GM23338 (cell line): ENCODE data around the gene BTBD9. TPM values are rescaled to one million over a fixed set of nuclear protein-coding genes. Genes with fewer than 3 reads are reported as not detected.

Experiments
- ATAC-seq: fragments of 200-7000 bp; cut with Tn5 transposase; 3 replicates; pipeline ENCODE4 v1.9.1; 2020
- DNase-seq: peaks from one replicate; pipeline ENCODE4 v3.0.0-alpha.2; 2015; ENCODE audit warnings: low spot score
- H2AFZ ChIP-seq: fragments of 200-600 bp; sonication (generic); 2 replicates; pipeline ENCODE4 v1.8.0; 2016; ENCODE audit warnings: antibody characterized with exemption, mild to moderate bottlenecking, moderate library complexity
- H3F3A ChIP-seq: fragments of 200-600 bp; sonication (generic); replicated peaks from 2 replicates; pipeline ENCODE4 v1.8.0; 2017; ENCODE audit warnings: antibody characterized with exemption, mixed run types, low read depth
- H3K27ac ChIP-seq: fragments of 200-600 bp; sonication (generic); 2 replicates; pipeline ENCODE4 v1.6.1; 2016; ENCODE audit warnings: low read depth
- H3K27me3 ChIP-seq: fragments of 200-600 bp; sonication (generic); 2 replicates; pipeline ENCODE4 v1.8.0; 2016; ENCODE audit warnings: mild to moderate bottlenecking, mixed run types, moderate library complexity; ENCODE audit not compliant: insufficient read depth
- H3K36me3 ChIP-seq: fragments of 200-600 bp; sonication (generic); 2 replicates; pipeline ENCODE4 v1.8.0; 2016; ENCODE audit warnings: mild to moderate bottlenecking; ENCODE audit not compliant: insufficient read depth
- H3K4me1 ChIP-seq: fragments of 200-600 bp; sonication (generic); 2 replicates; pipeline ENCODE4 v1.8.0; 2016; ENCODE audit warnings: mild to moderate bottlenecking, moderate library complexity; ENCODE audit not compliant: insufficient read depth
- H3K4me2 ChIP-seq: fragments of 200-600 bp; sonication (generic); 2 replicates; pipeline ENCODE4 v1.7.1; 2017; ENCODE audit warnings: mixed run types
- H3K4me3 ChIP-seq: fragments of 200-600 bp; sonication (generic); 2 replicates; pipeline ENCODE4 v1.6.1; 2016; ENCODE audit warnings: mixed run types
- H3K79me2 ChIP-seq: fragments of 200-600 bp; sonication (generic); replicated peaks from 2 replicates; pipeline ENCODE4 v1.8.0; 2017; ENCODE audit warnings: mild to moderate bottlenecking; ENCODE audit not compliant: insufficient read depth
- H3K9me2 ChIP-seq: fragments of 200-600 bp; sonication (generic); 2 replicates; pipeline ENCODE4 v1.8.0; 2017; ENCODE audit not compliant: insufficient read depth
- H4K20me1 ChIP-seq: fragments of 200-600 bp; sonication (generic); replicated peaks from 2 replicates; pipeline ENCODE4 v1.8.0; 2017; ENCODE audit warnings: mild to moderate bottlenecking; ENCODE audit not compliant: insufficient read depth
- H3K27ac Mint-ChIP-seq: 2 replicates; pipeline ENCODE4 v1.8.0; 2020; ENCODE audit warnings: inconsistent platforms, mild to moderate bottlenecking, moderate library complexity, mixed read lengths
- H3K27me3 Mint-ChIP-seq: 3 replicates; pipeline ENCODE4 v1.8.0; 2022; ENCODE audit warnings: low read depth, mild to moderate bottlenecking, moderate library complexity, mixed read lengths, inconsistent platforms; ENCODE audit not compliant: insufficient read depth, poor library complexity
- H3K36me3 Mint-ChIP-seq: 3 replicates; pipeline ENCODE4 v1.8.0; 2021; ENCODE audit warnings: low read depth, mild to moderate bottlenecking, inconsistent platforms, moderate library complexity, mixed read lengths
- H3K4me1 Mint-ChIP-seq: 3 replicates; pipeline ENCODE4 v1.8.0; 2020; ENCODE audit warnings: mild to moderate bottlenecking, inconsistent platforms, mixed read lengths
- H3K4me3 Mint-ChIP-seq: 3 replicates; pipeline ENCODE4 v1.8.0; 2021; ENCODE audit warnings: moderate library complexity, mild to moderate bottlenecking, inconsistent platforms, mixed read lengths
- H3K9me3 Mint-ChIP-seq: 3 replicates; pipeline ENCODE4 v1.8.0; 2020; ENCODE audit warnings: moderate library complexity, mild to moderate bottlenecking, inconsistent platforms, mixed read lengths
- CREB1 ChIP-seq: fragments of 250-450 bp; sonication (Bioruptor Pico); IDR thresholded peaks from 2 replicates; pipeline ENCODE4 v1.5.0; 2020; ENCODE audit warnings: low read depth, mild to moderate bottlenecking, moderate library complexity
- CTCF ChIP-seq, 2 experiments: fragments of 200-600 bp in 1 of 2; sonication (generic) in 1 of 2; conservative IDR thresholded peaks; 2 replicates each; pipeline versions ENCODE4 v1.5.1 to v1.6.1; 2016 to 2017; ENCODE audit warnings: antibody characterized with exemption in 2 of 2, low read depth in 2 of 2, mild to moderate bottlenecking in 2 of 2, moderate library complexity in 1 of 2
- ETS1 ChIP-seq: IDR thresholded peaks from 2 replicates; pipeline ENCODE4 v1.6.1; 2016; ENCODE audit warnings: antibody characterized with exemption
- EZH2 ChIP-seq: fragments of 200-600 bp; sonication (generic); IDR thresholded peaks from one replicate; pipeline ENCODE4 v1.8.0; 2017; ENCODE audit warnings: antibody characterized with exemption, mild to moderate bottlenecking, low read depth; ENCODE audit not compliant: unreplicated experiment
- EZH2phosphoT487 ChIP-seq: fragments of 200-600 bp; sonication (generic); IDR thresholded peaks from one replicate; pipeline ENCODE4 v1.8.1; 2018; ENCODE audit warnings: antibody characterized with exemption; ENCODE audit not compliant: unreplicated experiment
- JUNB ChIP-seq: IDR thresholded peaks from one replicate; pipeline ENCODE4 v1.6.1; 2016; ENCODE audit warnings: antibody characterized with exemption; ENCODE audit not compliant: unreplicated experiment
- NANOG ChIP-seq: IDR thresholded peaks from 2 replicates; pipeline ENCODE4 v1.6.1; 2016; ENCODE audit warnings: antibody characterized with exemption, borderline replicate concordance
- POLR2AphosphoS5 ChIP-seq: IDR thresholded peaks from 2 replicates; pipeline ENCODE4 v1.6.1; 2016; ENCODE audit warnings: antibody characterized with exemption, low read depth
- REST ChIP-seq: IDR thresholded peaks from one replicate; pipeline ENCODE4 v1.6.1; 2018; ENCODE audit warnings: antibody characterized with exemption; ENCODE audit not compliant: unreplicated experiment
- STAT1 ChIP-seq: IDR thresholded peaks from one replicate; pipeline ENCODE4 v1.6.1; 2016; ENCODE audit warnings: antibody characterized with exemption; ENCODE audit not compliant: unreplicated experiment
- ZNF114 ChIP-seq: fragments of 250-450 bp; sonication (Bioruptor Pico); IDR thresholded peaks from 2 replicates; pipeline ENCODE4 v1.5.0; 2020; ENCODE audit warnings: mild to moderate bottlenecking, moderate library complexity
- ZNF331 ChIP-seq: fragments of 250-450 bp; sonication (Bioruptor Pico); IDR thresholded peaks from 2 replicates; pipeline ENCODE4 v1.5.0; 2020; ENCODE audit warnings: low read depth, mild to moderate bottlenecking, moderate library complexity
- ZNF462 ChIP-seq: fragments of 250-450 bp; sonication (Bioruptor Pico); IDR thresholded peaks from 2 replicates; pipeline ENCODE4 v1.5.0; 2020; ENCODE audit warnings: mild to moderate bottlenecking, moderate library complexity
- polyA plus RNA-seq: library from polyadenylated mRNA; unstranded; fragments of >200 nt; fragmentation: Nextera tagmentation; extraction: Ambion mirVana; gene quantifications from 2 replicates; pipeline ENCODE4 v1.2.1, GENCODE V29; 2016
- total RNA-seq: library from RNA; depleted of rRNA; stranded (reverse); fragments of >200 nt; shearing (Covaris generic); gene quantifications from 2 replicates; pipeline ENCODE4 v1.2.3, GENCODE V29; 2014

Gene BTBD9
- total and polyA plus RNA-seq, 2 experiments from 2014 or later: 4.2 to 5.3 TPM

- no peak for TF ChIP-seq REST
- TF ChIP-seq STAT1: no peak
- TF ChIP-seq NANOG: no peak
- TF ChIP-seq ZNF462 (CRISPR knock-in tag): no peak
- no peak for TF ChIP-seq EZH2
- TF ChIP-seq ZNF114 (CRISPR knock-in tag): no peak
- no peak for TF ChIP-seq CTCF (conservative IDR thresholded peaks at IDR 0.05; ENCODE audit: low read depth in 2 of 2)
- TF ChIP-seq EZH2phosphoT487: no peak
- no peak for TF ChIP-seq ZNF331 (CRISPR knock-in tag)
- TF ChIP-seq JUNB: no peak
- TF ChIP-seq CREB1 (CRISPR knock-in tag): no peak
- no peak for TF ChIP-seq ETS1
- TF ChIP-seq POLR2AphosphoS5: no peak
- DNase-seq: no peak
- H3K27ac Mint-ChIP-seq: no peak overlapping the region
- H3K4me2 ChIP-seq: no peak overlapping the region
- no peak overlapping the region for H3K27ac ChIP-seq
- H4K20me1 ChIP-seq: no peaks in the 10 kb centered on the region
- no peaks in the 10 kb centered on the region for H3K36me3 ChIP-seq
- no peaks in the 10 kb centered on the region for H3K9me2 ChIP-seq
- H3K36me3 Mint-ChIP-seq: no peaks in the 10 kb centered on the region
- H3K4me3 Mint-ChIP-seq: no peak overlapping the region
- ATAC-seq: no peak
- H3K9me3 Mint-ChIP-seq: no peaks in the 10 kb centered on the region
- peaks cover 6% of the 10 kb centered on the region for H3K27me3 Mint-ChIP-seq
- H2AFZ ChIP-seq: no peak overlapping the region
- H3K27me3 ChIP-seq: no peaks in the 10 kb centered on the region
- no peaks in the 10 kb centered on the region for H3K79me2 ChIP-seq
- no peaks in the 10 kb centered on the region for H3F3A ChIP-seq
- no peaks in the 10 kb centered on the region for H3K4me1 ChIP-seq
- no peak overlapping the region for H3K4me3 ChIP-seq
- no peaks in the 10 kb centered on the region for H3K4me1 Mint-ChIP-seq
These were observed 59.7 kb downstream of the BTBD9 start for GRCh38 chr6:38580030-38580429.
